ENCODE measurements around the gene CA5A.
A peak's percentile ranks its signal among the peaks of the same experiment; 100 is the strongest.

Gene CA5A

DNA sequence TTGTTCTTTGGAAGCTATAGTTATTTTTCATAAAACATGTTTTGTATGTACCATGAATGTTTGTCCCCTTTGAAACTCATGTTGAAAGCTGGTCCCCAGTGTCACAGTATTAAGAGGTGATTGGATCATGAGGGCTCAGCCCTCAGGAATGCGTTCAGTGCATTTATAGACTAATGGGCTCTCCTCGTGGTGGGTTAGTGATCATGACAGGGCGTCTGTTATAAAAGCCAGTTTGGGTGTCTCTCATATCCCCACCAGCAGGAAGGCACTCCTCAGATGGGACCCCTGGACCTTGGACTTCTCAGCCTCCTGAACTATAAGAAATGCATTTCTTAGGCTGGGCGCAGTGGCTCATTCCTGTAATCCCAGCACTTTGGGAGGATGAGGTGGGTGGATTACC, 25.3 kb upstream of the CA5A start:
- no peak for DNase-seq

DNA sequence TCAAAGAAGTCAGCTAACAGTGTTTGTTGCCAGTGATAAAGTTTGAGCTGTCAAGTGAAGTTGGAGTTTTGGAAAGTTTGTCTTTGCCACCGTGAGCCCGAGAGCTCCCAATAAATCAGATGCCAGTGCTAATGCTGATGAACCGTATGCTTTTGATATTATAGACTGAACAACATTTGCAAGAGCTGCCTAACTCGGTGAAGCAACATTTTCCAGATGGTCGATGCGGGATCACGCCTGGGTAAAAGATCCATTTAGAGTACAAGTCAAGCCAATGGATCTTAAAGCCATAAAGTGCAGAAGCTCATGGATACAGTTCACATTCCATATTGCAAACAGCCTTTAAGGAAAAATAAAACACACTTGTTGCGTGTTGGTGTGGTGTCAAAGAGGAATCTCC, 24.5 kb upstream of the CA5A start:
- DNase-seq: no peak

DNA sequence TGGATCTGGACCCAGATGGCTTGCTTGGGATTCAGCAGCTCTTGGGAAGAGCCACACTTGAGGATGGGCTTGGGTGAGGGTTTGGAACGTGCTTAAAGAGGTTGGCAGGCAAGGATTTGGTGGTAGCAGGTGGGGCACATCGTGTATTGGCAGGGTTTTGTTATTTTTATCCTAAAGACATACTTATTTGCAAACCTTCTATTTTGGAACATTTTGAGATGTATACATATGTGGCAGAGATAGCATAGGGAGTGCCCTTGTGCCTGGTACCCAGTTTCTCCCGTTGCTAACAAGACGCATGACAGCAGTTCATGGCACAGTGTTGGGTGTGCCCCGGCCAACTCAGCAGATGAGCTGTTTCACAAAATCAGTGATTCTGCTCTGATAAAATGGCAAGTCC, 24.0 kb upstream of the CA5A start:
- no peak for DNase-seq

DNA sequence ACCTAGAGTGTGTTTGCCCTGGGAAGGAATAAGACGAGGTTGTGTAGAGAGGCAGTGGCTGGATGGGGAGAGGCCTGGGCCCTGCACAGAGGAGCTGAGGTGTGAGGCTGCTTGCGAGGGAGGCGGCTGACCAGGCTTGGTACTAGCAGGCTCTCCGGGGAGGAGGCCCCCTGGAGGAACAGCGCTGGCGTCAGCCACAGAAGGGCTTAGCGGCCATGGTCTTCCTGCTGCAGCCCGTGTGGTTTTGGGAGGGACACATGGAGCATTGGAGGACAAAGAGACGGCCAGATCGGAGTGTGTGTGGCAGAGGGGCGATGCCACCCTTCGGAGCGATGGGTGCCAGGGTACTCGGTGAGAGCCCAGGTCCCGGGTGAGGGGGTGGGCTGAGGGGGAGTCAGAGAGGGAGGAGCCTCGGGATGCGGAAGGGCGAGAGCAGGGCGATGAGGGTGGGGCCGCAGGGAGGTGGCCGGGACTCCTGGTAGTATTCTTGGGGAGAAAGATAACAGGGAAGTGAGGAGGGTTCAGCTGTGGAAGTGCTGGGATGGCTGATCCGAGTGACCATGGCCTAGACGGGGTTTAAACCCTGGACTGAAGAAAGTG, 23.2 kb upstream of the CA5A start:
- DNase-seq: no peak

DNA sequence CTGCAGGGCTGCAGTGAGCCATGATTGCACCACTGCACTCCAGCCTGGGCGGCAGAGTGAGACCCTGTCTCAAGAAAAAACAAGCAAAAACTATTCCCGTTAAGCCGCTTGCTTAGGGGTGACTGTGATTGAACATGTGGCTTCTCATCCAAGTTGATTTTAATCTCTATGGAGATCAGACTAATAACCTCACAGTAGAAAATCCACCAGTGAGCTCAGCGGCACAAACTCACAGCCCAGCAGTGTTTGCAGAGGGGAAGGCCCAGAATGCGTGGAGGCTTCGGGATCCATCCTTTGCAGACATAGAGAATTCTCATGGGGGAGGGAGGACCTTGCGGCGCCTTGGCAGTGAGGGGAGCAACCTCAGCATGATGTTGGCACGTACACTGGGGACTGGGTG, 22.3 kb upstream of the CA5A start:
- DNase-seq: no peak

DNA sequence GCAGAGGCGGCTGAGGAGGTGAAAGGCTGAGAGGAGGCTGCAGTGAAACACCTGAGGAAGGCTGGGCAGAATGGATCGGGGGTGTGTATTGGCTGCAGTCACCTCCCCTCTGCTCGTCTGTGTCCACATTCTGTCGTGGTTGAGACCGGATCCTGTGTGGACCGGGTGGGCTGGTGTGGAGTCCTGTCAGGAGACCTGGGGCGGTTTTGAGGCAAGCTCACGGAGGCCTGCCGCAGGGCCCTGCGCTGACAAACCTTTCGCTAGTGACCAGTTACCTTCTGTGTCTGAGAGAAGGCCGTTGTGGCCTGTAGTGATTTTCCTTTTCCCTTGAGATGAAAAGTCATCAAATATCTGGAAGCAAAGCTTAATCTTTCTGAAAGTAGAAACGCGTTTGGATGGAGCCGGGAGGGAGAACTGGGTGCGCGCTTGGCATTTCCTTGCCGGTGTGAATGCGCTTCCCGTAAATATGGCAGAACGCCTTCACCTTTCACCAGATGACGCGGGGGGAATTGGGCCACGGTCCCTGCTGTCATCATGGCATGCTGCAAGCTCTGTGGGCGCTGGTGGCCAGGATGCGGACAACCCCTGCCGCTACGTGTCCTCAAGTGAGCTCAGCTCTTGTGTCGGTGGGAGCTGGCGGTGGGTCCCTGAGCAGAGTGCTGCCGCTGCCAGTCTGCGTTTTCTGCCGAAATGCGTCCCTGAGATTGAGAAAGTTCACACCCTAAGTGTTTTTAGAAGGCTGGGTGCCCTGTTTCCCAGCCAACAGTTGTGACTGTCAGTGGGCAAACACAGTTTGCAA, 21.2 kb upstream of the CA5A start:
- DNase-seq: no peak

DNA sequence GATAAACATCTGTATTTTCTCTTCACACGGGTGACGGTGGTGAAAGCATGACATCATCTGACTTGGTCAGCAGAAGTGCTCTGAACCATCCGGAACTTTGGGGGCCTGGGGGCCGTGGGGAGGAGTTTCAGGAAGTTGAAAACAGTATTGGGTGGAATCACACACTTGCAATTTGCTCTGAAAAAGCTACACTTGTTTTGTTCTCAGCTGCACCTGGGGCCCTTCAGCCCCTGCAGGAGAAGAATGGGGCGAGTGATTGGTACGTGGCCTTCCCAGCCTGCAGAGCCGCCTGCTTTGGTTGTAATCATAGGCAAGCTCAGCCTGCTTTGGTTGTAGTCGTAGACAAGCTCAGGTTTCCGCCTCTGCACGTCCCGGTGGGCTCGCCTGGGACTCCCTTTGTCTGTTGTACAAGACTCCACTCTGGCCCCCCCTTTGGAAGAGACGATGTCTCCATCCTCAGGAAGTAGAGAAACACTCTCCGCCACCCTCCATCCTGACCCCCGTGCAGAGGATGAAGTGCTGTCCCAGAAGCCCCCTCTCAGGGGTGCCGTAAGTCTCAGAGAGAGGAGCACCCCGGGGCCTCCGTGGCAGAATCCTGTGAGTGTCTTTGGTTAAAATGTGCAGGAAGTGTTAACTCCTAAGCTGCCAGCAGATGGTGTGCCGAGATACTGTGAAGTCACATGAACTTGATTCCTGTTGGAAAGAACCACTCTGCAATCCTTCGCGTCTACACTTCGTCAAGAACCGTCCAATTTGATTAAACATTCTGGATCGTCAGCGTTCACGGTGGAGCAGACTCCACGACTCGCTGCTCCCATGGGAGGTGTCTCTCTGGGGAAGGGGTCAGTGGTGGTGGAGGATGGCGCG, 20.3 kb upstream of the CA5A start:
- DNase-seq: peak in 4 of 5 experiments; percentile 57 to 94 (median 71)

DNA sequence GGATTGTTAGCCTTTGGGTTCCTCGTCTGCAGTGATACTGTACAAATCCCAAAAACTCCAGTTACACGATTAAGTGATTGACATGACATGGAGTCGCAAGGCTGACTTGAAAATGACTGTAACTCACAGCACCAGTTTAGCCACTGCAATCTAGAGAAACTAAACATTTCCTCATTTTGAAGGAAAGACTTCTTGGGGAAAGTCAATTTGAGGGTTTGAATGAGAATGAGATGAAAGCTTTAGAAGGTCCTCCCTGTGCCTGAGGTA, 19.7 kb upstream of the CA5A start:
- DNase-seq: no peak

DNA sequence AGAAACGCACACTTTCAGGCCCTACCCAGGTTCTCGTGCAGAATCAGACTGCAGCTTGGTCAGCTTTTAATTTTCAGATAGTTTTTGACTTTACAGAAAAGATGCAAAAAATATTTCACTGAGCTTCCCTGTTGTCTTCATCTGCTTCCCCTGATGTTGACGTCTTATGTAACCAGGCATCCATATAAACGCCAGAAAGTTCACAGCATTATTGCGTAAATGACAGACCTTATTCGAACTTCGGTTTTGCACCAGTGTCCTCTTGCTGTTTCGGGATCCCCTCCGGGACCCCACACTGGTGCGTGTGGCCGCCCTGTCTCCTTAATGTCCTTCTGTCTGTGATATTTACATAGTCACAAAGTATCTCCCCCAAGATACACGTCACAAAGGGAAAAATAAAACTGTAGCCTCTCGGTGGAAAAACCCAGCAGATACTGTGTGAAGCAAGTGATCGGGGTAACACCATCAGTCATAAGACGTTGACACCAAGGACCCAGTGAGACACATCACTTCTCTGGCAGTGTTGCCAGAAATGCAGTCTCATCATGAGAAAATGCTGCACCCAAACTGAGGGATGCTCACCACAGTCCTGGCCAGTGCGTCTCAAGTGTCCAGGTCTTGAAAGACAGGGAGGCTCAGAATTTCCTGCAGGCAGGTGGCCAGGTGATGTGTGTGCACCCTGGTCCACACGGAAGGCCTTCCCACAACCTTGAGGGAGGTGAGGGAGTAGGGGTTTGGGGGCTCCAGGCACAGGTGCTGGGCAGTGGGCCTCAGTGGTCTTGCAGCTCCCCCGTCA, 19.2 kb upstream of the CA5A start:
- DNase-seq: peak in 1 of 5 experiments; percentile 56

DNA sequence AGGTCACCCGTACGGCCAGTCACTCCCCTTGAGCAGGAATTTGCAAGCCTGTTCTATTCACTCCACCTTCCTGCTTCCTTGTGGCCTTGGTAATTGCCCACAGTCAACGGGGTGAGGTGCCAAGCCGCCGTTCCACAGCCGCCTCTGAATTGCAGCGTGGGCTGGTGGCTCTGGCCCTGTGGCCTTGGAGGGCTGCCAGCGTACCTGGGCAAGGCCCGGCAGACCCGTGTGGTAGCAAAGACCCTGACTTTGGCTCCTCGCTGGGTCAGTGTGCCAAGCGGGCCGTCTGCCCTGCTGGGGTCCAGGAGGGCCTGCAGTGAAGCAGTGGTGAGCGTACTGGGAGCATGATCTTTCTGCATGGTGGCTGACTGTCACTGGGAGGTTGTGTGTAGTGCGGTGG, 18.5 kb upstream of the CA5A start:
- no peak for DNase-seq

DNA sequence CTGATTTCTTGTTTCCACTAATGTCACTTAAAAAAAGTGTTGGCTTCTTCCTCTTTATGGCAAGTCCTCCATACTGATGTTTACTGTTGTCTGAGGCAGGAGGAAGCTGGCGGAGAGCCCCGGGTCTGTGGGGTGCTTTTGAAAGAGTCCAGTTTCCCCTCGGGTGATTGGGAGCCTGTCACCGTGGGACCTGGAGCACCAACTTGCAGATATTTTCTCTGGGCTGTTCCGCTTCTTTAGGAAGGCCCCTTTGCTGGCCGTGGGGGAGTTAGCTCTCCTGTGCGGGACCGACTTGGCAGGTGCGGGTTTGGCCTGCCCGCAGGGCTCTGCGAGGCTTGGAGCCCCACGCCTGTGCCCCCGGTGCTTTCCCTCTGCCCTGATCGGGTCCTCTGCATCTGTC, 18.0 kb upstream of the CA5A start:
- DNase-seq: no peak

DNA sequence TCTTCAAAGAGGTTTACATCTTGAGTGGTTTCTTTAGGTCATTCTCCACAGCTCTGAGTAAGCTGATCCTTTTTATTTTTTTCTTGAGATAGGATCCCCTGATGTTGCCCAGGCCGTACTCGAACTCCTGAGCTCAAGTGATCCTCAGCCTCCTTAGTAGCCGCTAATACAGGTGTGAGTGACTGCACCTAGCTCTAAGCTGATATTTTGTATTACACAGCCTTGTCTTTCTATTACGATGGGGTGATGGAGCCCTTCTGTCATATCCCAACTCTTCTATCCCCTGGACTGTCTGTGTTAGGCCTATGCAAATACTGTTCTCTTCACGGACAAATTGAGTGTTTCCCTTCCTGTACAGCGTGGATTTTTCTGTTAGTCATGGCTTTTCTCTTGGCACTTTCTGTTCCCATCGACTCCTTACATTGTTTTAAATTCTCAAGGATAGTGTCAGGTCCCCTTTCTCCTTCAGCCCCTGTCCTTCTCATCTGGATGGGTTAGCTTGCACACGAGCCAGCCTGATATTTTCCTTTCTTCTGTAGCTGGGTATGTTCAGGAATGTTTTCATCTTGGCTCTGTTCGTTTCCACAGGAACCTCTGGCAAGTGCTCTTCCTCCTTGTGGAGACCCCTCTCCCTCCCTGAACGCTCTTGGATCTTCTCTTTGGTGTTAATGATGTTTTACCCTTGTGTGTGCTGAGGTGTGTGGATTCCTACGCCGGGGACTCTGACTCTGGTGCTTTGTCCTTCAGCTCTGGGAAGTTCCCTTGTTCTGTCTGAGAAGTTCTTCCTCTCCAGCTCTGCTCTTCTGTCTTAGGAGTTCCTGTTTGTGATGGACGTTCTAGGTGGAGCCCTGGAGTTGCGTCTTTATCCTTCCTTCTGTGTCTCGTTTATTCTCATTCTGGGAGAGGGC, 17.2 kb upstream of the CA5A start:
- no peak for DNase-seq

DNA sequence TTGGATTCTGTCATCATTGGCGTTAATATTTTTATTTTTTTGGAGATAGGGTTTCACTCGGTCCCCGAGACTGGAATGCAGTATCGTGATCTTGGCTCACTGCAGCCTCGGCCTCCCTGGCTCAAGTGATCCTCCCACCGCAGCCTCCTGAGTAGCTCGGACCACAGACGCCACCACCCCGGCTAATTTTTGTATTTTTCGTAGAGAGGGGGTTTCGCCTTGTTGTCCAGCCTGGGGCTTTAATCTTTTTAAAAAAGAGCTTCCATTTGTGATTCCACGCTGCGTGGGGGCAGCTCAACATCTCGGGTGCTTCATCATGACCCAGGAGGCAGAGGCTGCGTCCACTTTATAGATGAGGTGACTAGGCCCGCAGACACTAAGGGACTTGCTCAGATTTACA, 16.4 kb upstream of the CA5A start:
- DNase-seq: no peak

DNA sequence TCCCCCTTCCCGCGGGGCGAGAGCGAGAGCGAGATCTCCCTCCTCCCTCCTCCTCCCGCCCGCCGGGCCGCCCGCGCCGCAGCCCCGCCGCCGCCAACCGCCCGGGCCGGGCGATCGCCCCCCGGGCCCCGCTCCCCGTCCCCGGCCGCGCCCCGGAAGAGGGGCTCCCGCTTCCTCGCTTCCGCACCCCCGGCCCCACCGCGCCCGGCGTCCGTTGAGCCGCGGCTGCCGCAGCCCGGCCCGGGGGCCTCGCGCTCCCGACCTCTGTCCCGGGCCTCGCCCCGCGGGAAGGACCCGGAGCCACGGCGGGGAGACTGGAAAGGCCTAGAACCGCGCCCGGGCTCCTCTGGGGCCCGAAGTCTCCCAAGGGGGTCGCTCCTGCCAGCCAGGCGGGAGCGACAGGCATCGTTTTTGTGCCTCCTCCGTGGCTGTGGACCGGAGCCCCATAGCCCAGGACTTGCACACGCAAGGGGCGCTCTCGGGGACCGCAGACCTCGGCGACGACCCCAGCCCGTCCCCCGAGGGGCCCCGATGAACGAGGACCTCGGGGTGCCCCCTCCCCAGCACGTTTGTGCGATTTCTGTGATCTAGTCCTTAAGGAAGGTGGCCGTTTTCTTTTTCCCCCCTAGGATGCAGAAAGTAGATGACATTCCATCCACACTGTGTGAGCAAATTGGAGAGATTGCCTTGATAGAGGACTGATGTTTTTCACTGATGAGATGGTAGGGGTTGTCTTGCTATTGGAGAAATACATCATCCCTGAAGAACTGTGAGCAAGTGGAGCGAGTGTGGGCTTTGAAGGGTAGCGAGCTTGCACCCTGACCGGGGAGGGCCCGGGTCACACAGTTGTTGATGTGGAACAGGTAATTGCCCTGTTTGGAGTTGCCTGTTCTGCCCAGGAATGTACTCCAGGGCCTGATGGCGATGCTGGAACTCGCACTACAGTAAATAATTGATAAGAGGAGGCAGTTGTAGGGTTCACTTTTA, 15.5 kb upstream of the CA5A start:
- peak in 1 of 5 experiments; percentile 55 for DNase-seq

DNA sequence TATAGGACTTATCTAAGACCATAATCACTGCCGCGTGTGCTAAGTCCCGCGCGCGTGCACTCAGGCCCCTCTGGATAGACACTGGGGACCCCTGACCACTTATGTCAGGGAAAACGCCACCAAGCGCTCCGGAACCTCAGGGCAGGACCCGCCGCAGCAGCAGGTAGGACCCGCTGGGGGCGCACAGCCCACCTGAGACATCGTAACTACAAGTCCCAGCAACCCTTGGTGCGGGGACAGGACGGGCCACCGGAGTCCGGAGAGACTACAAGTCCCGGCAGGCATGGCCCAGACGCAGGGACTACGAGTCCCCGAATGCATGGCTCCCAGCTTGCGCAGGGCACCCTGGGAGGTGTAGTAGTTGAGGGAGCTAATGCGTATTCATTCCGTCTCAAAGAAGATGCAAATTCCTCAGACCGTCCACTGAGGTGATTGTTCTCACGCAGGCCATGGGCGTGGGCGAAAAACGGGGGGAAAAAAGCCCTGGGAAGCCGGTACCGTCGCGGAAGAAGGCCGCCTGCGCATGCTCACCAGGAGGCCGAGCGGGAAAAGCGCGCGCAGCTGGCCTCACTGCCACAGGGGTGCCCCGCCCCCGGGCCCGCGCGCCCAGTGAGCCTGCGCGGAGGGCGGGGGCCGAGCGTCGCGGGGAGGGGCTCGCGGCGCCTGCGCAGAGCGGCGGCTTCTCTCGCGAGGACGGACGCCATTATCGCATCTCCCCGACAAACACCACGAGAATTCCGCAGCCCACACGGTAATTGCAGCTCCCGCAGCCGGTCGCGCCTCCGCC, 14.6 kb upstream of the CA5A start, which contains the start of gene BANP:
BANP (plus strand) TSS at position 670 of the 787 bp plus-strand sequence. CDS start 23,682 bp downstream, outside the sequence.
- peak; percentile 88 to 100 (median 97) for DNase-seq

DNA sequence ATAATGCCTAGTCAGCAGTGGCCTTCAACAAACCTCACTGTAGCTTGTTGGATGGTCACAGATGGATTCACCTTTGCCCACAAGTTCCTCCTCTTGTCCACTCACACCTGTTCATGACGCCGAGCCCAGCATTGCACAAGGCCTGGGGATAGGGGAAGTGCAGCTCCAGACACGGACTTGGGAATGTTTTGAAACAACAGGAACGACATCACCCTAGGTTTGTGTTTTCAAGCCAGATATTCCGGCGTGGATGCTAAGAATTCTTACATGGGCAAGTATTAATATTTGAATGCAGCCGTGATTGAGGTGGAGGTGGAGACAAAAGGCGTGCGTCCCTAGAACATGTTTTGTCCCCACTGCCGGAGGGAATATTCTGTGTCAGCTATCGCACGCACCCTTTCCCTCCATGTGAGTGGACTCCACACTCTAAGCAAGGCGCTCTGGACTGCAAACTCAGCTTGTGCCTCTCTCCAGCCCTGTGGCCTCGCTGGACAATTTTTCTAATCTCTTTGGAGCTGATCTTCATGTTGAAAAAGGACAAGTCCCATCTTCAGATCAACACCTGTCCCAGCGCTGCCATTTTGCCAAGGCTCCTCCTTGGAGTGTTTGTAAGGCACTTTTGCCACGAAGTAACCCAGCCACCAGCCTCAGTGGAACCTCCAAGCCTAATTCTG, 12.9 kb upstream of the CA5A start:
- no peak for DNase-seq

DNA sequence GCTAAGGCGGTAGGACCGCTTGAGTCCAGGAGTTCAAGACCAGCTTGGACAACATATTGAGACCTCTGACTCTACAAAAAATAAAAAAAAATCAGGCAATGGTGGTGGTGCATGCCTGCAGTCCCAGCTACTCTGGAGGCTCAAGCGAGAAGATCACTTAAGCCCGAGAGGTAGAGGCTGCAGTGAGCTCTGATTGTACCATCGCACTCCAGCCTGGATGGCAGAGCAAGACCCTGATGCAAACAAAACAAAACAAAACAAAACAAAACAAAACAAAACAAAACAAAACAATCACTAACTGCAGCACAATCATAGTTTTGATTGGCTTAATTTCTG, 12.4 kb upstream of the CA5A start:
- no peak for DNase-seq

DNA sequence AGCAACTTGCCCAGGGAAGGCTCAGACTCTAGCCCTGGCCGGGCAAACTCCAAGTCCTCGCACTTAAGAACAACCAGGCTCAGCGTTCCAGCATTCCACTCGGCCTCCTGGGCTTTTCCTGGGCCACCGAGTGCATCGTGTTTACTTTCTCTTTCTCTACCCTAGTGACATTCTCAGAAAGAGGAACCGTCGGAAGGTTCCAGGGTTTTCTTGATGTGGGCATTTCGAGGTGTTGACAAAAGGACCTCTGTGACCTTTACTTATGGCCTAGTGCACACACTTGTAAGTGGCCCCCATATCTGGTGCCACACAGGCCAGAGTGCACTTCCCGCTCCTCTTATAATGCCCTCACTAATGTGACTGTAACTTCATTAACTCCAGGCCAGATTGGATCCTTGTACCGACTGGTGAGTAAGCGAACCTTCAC, 11.8 kb upstream of the CA5A start:
- DNase-seq: peak in 1 of 5 experiments; percentile 22

Data from T-helper 2 cell (primary cell).